HCT116 (cell line): ENCODE measurements around the gene PYGB.

ENCODE experiments used
- CBX3 ChIP-seq: IDR thresholded peaks from 2 replicates; pipeline ENCODE4 v1.6.1; 2012; ENCODE audit warnings: low read depth
- POLR2A ChIP-seq: IDR thresholded peaks from 2 replicates; pipeline ENCODE4 v1.7.0; 2011; ENCODE audit warnings: borderline replicate concordance; ENCODE audit not compliant: insufficient read depth, insufficient read length; ENCODE audit errors: extremely low read depth

DNA sequence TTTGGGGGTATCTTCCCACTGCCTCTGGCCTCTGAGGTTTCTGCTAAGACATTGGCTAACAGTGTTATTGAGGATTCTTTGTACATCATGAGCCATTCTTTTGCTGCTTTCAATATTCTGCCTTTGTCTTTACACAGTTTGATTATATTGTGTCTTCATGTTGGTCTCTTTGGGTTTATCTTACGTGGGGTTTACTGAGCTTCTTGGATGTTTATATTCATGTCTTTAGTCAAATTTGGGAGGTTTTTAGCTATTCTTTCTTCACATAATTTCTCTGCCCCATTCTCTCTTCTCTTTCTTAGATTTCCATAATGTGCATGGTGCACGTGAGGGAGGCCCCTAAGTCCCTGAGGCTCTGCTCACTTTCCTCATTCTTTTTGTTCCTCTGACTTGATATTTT is 44.8 kb upstream of the PYGB start:
- TF ChIP-seq POLR2A (no peak), CBX3 (no peak)
